Activated CD4-positive, alpha-beta T cell treated with anti-CD3 and anti-CD28 coated beads, Interleukin-2, Interleukin-6, amounts not matched to agents 100 ng/mL and 50 ng/mL, durations not matched to agents 16 hours and 8 hours (primary cell): ENCODE measurements around the gene SP3.
"Not testable (repeated sequence)": the region's sequence is repeated elsewhere in the genome, so short reads cannot be mapped to it uniquely, and the experiment has no call there.

ENCODE experiments used
- DNase-seq: peaks from one replicate; pipeline ENCODE4 v3.0.0-alpha.2; 2020

SP3 gene

DNA sequence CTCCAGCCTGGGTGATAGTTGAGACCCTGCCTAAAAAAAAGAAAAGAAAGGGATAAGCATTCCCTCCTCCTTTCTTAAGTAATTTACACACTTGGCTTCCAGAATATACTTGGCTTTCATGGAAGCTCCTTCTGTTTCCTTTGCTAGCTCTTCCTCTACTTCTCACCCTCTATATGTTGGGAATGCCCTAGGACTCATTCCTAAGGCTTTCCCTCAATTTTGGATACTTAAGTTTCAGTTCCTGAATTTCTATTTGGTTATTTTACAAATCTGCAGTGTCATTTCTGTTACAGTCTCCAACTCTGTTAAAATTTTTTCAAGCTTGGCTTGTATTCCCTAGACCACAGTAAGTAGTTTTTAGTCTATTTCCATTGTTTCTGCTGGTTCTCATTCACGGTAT, 23.6 kb downstream of the SP3 start:
- no peak for DNase-seq

DNA sequence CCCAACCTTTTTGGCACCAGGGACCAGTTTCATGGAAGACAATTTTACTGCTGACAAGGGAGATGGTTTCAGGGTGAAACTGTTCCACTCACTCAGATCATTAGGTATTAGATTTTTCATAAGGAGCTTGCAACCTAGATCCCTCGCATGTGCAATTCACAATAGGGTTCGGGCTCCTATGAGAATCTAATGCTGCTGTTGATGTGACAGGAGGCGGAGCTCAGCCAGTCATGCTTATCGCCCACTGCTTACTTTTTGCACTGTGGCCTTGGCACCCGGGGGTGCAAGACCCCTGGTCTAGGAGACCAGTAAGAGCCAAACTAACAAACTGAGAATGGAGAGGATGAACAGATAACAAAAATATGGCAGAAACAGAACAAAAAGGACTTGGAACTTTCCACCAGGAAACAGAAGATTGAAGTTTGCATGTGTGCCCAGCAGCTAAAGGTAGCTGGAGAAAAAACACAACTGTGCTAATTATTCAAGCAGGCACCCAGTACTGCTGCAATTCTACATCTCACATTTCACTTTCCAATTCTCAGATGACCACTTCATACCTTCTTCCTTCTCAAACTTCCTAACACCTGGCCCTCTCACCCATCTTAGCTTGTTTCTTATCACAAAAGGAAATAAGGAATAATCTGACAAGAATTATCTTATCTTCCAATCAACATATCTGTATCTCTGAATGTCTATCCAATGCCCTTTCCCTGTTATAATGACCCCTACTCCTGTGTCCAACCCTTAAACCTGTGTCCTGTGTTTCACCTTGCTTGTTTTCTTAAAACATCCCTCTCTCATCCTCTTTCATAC, 24.8 kb downstream of the SP3 start:
- DNase-seq, result no peak

DNA sequence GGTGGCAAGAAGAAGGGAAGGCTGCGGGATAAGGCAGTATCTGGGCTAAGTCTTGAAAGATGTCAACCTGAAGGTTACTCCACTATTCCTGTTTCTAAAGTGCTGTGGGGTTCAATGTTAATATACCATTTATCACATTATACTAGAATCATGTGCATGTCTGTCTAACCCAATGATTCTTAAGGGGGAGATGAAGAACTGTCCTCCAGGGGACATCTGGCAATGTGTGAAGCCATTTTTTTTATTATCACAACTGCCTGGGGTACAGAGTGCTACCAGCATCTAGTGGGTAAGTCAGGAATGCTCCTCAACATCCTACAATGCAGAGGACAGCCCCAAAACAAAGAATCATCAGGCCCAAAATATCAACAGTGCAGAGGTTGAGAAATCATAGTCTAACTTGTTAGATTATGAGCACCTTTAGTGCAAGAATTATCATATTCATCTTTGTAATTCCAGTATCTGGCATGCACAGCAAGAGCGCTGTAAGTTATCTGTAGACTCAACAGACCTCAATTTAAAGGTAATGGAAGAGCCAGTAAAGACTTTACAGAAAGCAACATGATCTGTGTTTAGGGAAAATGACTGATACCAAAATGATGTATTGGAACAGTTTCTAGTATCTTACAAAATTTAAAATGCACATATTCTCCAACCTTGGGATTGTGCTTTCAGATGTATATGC, 26.3 kb downstream of the SP3 start:
- no peak for DNase-seq

DNA sequence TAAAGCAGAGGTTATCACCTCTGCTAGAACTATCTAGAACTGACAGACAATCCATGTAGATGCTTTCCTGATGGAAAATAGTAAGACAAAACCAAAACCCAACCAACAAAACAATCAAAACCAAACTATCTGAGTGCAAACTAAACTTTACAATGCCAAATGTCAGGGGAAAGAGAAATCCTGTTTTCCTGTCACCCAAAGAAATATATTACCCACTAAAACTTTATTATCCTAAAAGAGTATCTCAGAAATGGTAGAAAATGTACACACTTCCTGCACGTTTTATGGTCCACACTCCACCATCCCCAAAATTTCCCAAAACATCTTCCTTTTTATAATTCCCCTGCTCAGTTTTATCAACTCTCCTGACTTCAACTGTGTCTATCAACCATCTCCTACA, 29.9 kb downstream of the SP3 start:
- DNase-seq, result no peak

DNA sequence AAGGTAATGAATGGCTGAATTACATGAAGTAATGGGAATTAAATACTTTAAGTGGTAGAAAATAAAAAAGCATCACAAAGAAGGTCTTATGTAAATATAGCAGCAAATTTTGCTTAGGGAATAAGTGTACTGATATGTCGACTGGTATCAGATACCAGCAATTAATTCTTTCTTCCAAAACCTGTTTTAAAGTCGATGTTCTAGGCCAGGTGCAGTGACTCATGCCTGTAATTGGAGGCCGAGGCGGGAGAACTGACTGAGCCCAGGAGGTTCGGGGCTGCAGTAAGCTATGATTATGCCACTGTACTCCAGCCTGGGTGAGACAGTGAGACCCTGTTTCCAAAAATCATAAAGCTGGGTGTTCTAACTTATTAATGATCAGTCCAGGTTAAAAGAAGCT, 30.3 kb downstream of the SP3 start:
- no peak for DNase-seq

DNA sequence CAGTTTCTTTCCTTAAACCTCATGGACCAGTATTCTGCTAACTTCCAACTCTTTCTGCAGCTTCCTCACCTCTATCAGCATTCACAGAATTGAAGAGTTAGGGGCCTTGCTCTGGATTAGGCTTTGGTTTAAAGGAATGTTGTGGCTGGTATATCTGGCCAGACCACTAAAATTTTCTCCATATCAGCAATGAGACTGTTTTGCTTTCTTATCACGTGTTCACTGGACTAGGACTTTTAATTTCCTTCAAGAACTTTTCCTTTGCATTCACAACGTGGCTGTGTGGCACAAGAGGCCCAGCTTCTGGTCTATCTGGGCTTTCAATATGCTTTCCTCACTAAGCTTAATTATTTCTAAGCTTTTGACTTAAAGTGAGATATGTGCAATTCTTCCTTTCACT, 33.4 kb downstream of the SP3 start:
- no peak for DNase-seq

DNA sequence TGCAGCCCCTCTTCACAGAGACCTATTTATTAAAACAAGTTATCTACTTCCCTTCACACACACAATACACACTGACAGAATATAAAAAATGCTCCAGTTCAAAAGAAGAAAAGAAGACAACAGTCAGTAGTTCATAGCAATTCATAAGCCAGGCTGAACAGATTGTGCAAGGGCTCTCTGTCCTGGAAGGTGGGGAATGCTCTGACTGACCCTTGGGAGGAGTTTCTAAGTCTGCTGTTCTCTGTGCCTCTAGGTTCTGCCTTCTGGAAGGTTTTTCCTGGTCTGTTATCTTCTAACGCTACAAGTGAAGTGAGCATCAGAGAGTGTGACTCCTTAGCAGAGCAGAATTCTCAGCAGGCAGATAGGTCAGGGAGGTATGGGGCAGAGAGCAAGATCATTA, 35.7 kb downstream of the SP3 start:
- DNase-seq, result no peak

DNA sequence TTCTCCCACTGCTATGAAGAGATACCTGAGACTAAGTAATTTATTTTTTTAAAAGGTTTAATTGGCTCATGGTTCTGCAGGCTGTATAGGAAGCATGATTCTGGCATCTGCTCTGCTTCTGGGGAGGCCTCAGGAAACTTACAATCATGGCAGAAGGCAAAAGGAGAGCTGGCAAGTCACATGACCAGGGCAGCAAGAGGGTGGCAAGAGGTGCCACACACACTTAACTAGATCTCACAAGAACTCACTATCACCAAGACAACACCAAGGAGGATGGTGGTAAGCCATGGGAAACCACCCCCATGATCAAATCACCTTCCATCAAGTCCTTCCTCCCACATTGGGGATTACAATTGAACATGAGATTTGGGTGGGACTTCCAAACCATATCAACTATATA, 38.3 kb downstream of the SP3 start:
- no peak for DNase-seq

DNA sequence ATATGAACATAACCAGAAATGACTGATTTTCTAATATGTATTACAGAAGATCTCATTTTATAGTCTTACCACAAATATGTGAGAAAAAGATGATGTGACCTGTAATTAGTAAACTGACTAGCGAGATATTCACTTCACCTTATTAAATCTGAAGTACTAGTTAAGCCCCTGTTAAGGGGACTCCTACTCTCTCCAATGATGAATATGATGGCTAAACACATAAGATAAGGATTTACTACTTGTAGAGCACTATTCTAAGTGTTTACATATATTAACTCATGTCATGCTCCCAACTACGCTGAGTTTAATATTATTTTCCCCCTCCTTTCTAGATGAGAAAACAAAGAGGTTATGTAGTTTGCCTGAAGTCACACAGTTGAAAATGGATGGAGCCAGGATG, 40.9 kb downstream of the SP3 start:
- DNase-seq, result no peak

DNA sequence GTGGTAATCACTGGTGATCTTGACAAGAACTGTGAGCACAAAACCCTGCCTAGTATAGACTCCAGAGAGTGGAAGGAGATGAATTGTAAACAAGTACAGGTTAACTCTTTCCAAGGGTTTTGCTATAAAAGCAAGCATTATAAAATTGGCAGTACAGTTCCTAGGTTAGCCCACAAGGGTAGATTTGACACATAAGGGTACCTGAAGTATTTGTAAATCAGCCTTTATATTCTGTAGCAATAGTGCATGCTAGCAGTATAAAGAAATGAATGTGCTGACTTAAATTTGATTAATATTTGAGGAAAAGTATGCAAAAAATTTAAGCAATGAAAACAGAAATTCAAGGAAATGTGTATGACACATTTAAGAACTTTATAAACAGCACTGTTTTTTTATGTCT, 42.4 kb downstream of the SP3 start:
- DNase-seq, result no peak

DNA sequence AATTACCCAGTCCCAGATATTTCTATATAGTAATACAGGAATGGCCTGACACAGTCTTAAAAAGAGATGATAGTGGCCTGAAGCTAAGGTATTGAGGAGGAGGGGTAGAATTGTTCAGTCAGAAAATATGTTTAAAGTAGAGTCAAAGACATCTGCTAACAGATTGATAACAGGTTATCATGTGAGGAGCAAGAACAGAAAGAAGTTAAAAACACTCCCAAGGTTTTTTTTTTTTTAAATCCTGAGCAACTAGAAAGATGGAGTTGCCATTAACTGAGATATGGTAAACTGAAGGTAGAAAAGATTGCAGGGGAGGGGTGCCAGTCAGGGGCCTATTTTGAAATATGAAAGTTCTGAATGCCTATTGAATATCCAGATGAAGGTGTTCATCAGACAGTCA, 43.1 kb downstream of the SP3 start:
- no peak for DNase-seq

DNA sequence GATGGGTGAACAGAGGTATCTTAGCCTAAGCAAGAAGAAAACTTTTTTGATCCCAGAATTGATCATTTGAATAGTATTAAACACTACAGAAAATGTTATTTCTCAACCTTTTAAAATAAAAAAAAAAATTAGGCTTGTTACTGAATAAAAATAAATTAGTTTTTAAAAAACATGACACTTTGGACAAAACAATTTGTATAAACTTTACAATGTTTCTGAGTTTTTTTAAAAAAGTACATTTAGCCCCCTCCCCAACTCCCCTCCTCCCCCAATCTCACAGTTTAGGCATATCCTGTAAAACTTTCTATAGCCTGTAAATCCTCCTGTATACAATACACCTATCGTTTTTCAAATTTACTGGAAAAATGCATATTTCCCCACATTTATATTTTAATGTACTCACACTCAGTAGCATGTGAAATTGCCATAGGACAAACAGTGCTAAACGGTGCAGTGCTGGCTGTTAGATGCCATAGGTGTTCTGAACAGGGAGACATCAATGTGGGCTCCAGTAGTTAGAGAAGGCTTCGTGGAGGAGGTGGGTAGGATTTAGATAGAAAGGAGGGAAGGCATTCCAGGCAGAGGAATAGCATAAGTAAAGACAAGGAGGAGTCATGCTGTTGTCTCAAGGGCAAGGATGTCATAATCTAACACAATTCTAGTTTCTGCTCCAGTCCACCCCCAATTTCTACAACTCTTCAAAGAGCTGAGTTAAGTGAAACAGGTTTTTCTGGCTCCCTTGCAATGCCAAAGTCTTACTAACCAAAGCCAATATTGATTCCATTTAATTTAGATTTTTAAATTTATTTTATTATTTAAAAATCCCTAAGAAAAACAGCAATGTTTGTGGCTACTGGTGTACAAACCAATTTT, 50.9 kb downstream of the SP3 start:
- DNase-seq, result no peak

DNA sequence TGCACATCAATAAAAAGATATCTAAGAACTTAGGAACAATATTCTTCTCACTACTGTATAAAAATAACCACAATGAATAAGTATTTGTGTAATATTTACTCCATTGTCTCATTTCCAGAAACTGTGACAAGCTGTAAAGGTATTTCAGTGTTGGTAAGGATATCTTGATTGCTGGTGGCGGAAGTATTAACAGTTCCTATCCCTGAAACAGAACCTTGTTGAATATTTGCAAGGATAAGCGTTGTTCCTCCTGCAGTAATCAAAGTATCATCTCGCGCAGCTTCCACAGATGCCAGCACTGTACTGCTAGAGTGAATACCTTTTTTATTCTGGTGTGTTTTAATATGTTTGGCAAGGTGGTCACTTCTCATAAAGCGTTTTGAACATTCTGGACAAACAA, 55.3 kb downstream of the SP3 start:
- DNase-seq, result no peak

DNA sequence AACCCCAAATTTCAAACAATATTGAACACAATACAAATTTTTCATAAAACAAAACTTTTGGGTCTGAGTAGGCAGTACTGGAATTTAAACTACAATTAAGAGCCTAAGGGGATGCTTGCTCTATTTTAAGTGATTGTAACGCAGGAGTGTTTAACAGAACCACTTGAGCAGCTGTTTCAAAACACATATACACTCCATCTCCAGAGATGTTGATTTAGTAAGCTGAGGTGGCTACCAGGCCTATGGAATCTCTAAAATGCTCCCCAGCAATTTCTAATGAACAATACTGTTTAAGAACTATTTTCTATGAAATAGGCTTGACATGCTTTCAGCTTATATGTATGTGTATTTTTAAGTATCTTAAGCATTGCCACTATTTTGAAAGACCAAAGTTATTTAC, 58.5 kb downstream of the SP3 start:
- no peak for DNase-seq

DNA sequence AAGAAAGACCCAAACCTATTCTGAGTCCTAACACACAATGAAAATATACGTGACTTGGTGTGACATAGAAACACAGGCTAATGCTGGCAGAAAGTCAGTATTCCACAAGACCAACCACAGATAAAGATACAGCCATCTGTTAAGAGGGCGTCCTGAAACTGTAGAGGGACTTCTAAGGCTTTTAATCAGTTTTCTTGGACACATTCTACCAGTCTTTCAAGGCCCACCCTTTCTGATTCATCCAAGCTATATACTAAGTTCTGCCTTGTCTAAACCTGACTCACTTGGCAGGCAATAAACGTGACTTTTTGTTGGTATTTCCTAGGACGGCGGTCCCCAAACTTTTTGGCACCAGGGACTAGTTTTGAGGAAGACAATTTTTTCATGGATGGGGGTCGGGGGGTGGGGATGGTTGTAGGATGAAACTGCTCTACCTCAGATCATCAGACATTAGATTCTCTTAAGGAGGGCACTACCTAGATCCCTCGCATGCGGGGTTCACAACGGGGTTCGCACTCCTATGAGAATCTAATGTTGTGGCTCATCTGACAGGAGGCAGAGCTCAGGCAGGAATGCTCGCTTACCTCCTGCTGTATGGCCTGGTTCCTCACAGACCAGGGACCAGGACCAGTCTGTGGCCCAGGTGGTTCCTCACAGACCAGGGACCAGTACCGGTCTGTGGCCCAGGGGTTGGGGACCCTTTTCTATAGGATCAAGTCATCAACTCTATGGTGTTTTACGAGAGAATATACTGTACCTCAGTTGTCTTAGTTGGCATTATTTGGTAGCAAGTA, 61.4 kb downstream of the SP3 start:
- DNase-seq, result no peak

DNA sequence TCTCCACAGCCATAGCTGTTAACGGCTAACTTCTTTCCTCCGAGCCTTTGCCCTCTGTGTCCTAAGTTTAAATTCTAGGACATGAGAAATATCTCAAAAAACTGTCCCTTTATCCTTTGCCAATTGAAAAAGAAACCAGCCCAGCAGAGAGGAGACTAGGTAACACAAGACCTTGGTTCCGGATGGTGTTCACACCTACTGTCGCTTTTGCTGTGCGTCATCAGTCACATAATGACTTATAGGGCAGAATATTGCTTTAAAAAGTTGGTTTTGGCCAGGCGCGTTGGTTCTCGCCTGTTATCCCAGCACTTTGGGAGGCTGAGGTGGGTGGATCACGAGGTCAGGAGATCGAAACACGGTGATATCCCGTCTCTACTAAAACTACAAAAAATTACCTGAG, 66.2 kb downstream of the SP3 start:
- DNase-seq, result no peak

DNA sequence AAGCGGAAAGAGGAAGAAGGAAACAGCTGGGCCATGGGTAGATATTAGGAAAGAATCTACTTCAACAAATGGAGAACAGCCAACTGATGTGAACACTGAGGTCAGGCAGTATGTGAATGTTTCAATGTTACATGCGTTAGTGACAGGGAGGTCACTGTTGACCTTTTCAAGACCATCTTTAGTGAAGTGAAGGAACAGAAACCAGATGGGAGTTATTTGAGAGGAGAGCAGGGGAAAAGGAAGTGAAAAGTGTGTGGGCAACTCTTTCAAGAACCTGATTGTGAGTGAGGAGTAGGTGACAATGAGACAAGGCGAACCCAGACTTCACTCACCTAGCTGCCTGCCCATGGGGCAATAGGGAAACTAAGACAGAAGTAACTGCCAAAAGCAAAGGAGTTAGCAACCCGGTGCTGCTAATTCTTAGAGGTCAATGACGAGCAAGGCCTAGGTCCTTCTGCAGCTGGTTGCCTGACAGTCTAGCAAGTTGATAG, 67.0 kb downstream of the SP3 start:
- no peak for DNase-seq

DNA sequence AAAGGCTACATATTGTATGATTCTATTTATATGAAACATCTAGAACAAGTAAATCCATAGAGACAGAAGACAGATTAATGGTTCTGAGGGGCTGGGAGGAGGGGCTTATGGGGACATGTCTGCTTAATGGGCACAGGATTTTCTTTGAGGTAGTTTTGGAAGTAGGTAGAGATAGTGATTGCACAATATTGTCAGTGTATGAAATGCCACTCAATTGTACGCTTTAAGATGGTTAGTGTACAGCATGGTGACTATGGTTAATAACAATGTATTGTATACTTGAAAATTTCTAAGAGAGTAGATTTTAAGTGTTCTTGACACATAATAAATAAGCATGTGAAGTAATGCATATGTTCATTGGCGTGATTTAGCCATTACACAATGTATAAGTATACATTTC, 68.4 kb downstream of the SP3 start:
- no peak for DNase-seq

DNA sequence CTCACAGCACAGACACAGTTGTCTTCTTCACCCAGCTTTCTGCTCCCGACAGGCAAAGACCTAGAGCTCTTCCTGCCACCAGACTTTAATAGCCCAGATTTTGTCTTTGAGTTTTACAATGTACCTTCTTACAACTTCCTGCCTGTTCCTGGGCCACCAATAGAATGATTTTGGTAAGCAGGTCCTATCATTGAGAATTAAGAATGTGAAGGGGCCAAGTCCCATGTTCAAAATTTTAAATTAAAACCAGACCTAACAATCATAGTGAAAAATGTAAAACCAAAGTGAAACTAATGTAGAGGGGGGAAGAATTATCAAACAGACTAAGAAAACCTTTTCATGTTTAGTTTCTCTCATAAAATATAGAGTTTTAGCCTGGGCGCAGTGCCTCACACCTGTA, 72.8 kb downstream of the SP3 start:
- DNase-seq, result no peak

DNA sequence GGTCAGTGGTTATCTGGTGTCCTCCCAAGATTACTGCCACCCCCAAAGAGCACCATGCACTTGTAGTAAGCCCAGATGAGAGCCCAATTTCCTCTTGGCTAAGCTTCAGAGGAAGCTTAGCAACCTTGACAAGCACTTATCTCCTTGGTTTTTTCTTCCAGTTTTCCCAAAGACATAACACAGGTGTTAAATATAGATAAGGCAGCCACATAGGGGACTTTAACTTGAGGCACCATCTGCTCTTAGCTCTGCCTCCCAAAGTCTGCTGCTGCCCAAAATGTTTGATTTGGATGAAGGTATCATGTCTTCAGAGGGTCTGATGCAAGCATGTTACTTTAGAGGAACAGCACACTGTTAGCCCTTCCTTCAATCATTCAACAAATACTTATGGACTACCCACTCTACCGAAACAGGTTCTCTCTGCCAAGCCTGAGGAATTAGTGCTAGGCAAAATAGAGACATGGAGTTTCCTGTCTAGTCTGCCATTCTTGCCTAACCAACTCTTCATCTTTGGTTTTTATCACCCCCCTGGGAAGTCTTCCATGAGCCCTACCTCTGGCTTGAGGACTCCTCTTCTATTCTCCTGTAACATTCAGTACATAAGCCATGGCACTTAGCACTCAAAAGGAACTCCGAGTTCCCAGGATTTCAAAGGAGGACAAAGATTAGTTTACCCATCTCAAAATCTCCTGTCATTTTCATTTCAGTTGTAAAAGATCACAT, 73.7 kb downstream of the SP3 start:
- DNase-seq, result no peak

DNA sequence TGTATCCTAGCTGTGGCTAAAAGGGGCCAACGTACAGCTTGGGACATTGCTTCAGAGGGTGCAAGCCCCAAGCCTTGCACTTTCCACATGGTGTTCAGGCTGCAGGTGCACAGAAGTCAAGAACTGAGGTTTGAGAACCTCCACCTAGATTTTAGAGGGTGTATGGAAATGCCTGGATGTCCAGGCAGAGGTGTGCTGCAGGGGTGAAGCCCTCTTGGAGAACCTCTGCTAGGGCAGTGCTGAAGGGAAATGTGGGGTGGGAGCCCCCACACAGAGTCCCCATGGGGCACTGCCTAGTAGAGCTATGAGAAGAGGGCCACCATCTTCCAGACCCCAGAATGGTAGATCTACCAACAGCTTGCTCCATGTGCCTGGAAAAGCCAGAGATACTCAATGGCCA, 75.7 kb downstream of the SP3 start:
- DNase-seq, result not testable (repeated sequence)

DNA sequence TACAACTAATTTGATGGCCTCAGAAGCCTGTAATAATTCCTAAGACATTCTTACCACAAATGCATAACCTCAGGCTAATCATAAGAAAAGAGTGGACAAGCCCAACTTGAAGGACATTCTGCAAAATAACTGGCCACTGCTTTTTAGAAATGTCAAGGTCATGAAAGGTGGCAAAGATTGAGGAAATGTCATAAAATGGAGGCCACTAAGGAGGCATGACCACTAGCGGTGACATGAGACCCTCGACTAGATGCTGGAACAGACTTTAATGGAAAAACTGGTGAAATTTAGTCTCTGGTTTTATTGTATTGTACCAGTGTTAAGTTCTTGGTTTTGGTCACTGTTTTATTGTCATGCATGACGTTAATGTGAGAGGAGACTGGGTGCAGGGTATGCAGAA, 78.6 kb downstream of the SP3 start:
- no peak for DNase-seq
